Measurements from ENCODE around the gene TAPT1.

GRCh38 chr4:16192631-16193518 lies 33.4 kb downstream of the TAPT1 start:
- TF ChIP-seq CTCF (IDR thresholded peaks at IDR 0.05) (no peak), POLR2A (IDR thresholded peaks at IDR 0.05) (no peak)
